ENCODE results near the gene ST6GALNAC6. TPM values are rescaled to one million over a fixed set of nuclear protein-coding genes. Genes with fewer than 3 reads are reported as not detected.

The ST6GALNAC6 gene
- total and polyA plus RNA-seq, 7 experiments from 2014 or later, result 28.3 to 125 (median 86.9) TPM

GRCh38 chr9:127887792-127888191 lies 11.6 kb downstream of the ST6GALNAC6 start:
- ChIA-PET POLR2A (interaction anchor here (1.1 kb wide), 1 partner anchor 9 kb away, joined by 3 read pairs; no protein-coding TSS in a partner anchor), CTCF (interaction anchor here (1.0 kb wide), 1 partner anchor 18 kb away, joined by 3 read pairs; no protein-coding TSS in a partner anchor)
- Histone ChIP-seq H3K27ac (ENCODE audit: low read depth, low read length) (no peak overlapping the region), H3K9me3 (ENCODE audit: control insufficient read depth in 2 of 3, low read length in 3 of 3) (no peaks in the 10 kb centered on the region), H3K27me3 (ENCODE audit: control insufficient read depth in 2 of 2, insufficient read depth in 2 of 2, low read length in 2 of 2) (no peaks in the 10 kb centered on the region), H3K4me1 (ENCODE audit: control insufficient read depth in 2 of 2, insufficient read depth in 2 of 2, low read length in 2 of 2) (no peaks in the 10 kb centered on the region), H3K4me3 (ENCODE audit: low read length) (no peak overlapping the region), H3K36me3 (ENCODE audit: control insufficient read depth in 2 of 3, insufficient read depth in 3 of 3, low read length in 3 of 3) (peaks cover 13 to 78% (median 16%) of the 10 kb centered on the region in 3 experiments)
- no peak for ATAC-seq
- Mint-ChIP-seq H3K27me3 (no peaks in the 10 kb centered on the region), H3K36me3 (peaks cover 12 to 56% (median 17%) of the 10 kb centered on the region in 5 donors), H3K27ac (no peak overlapping the region), H3K4me3 (no peak overlapping the region), H3K9me3 (peaks cover 0 to 4% (median 0%) of the 10 kb centered on the region in 11 donors), H3K4me1 (peaks cover 0 to 20% (median 16%) of the 10 kb centered on the region in 7 donors)
- DNase-seq, result peak in 1 of 9 donors; percentile 7
- intact Hi-C loops (cut with micrococcal nuclease), result no loop called here

- H3K36me3 Mint-ChIP-seq, result peaks cover 7 to 48% (median 8%) of the 10 kb centered on the region in 5 donors
- peak overlapping the region in 1 of 9 donors; percentile 41 for H3K27ac Mint-ChIP-seq
- DNase-seq (peak in 1 of 9 donors; percentile 2), ATAC-seq (no peak)
- H3K27me3 Mint-ChIP-seq, result no peaks in the 10 kb centered on the region
- H3K4me1 Mint-ChIP-seq, result peaks cover 0 to 21% (median 15%) of the 10 kb centered on the region in 7 donors
- H3K9me3 Mint-ChIP-seq, result no peaks in the 10 kb centered on the region
- H3K9me3 ChIP-seq (ENCODE audit: control insufficient read depth in 2 of 3, low read length in 3 of 3), result no peaks in the 10 kb centered on the region
- H3K4me1 ChIP-seq (ENCODE audit: control insufficient read depth in 2 of 2, insufficient read depth in 2 of 2, low read length in 2 of 2), result no peaks in the 10 kb centered on the region
- H3K36me3 ChIP-seq (ENCODE audit: control insufficient read depth in 2 of 3, insufficient read depth in 3 of 3, low read length in 3 of 3), result peaks cover 7 to 67% (median 13%) of the 10 kb centered on the region in 3 experiments
- no peak overlapping the region for H3K4me3 Mint-ChIP-seq
- H3K4me3 ChIP-seq (ENCODE audit: low read length), result no peak overlapping the region
- ChIA-PET POLR2A (interaction anchor here (0.8 kb wide), 1 partner anchor 30 kb away, joined by 3 read pairs; no protein-coding TSS in a partner anchor), CTCF (interaction anchor here (1.0 kb wide), 1 partner anchor 16 kb away, joined by 3 read pairs; no protein-coding TSS in a partner anchor)
- no peak overlapping the region for H3K27ac ChIP-seq (ENCODE audit: low read depth, low read length)
- no peaks in the 10 kb centered on the region for H3K27me3 ChIP-seq (ENCODE audit: control insufficient read depth in 2 of 2, insufficient read depth in 2 of 2, low read length in 2 of 2)
- intact Hi-C loops (cut with micrococcal nuclease), result no loop called here
These were observed 12.9 kb downstream of the ST6GALNAC6 start for GRCh38 chr9:127886401-127886972.

GRCh38 chr9:127885508-127886281 lies 13.7 kb downstream of the ST6GALNAC6 start:
- Histone ChIP-seq H3K27ac (ENCODE audit: low read depth, low read length) (no peak overlapping the region), H3K36me3 (ENCODE audit: control insufficient read depth in 2 of 3, insufficient read depth in 3 of 3, low read length in 3 of 3) (peaks cover 7 to 59% (median 13%) of the 10 kb centered on the region in 3 experiments), H3K9me3 (ENCODE audit: control insufficient read depth in 2 of 3, low read length in 3 of 3) (no peaks in the 10 kb centered on the region), H3K27me3 (ENCODE audit: control insufficient read depth in 2 of 2, insufficient read depth in 2 of 2, low read length in 2 of 2) (no peaks in the 10 kb centered on the region), H3K4me1 (ENCODE audit: control insufficient read depth in 2 of 2, insufficient read depth in 2 of 2, low read length in 2 of 2) (no peaks in the 10 kb centered on the region), H3K4me3 (ENCODE audit: low read length) (no peak overlapping the region)
- H3K36me3 Mint-ChIP-seq, result peaks cover 4 to 40% (median 8%) of the 10 kb centered on the region in 5 donors
- H3K9me3 Mint-ChIP-seq, result no peaks in the 10 kb centered on the region
- ATAC-seq (no peak), DNase-seq (no peak)
- ChIA-PET CTCF (interaction anchor here (1.4 kb wide), 1 partner anchor 25 kb away, joined by 3 read pairs; no protein-coding TSS in a partner anchor), POLR2A (interaction anchor here (1.2 to 1.5 kb wide), 3 partner anchors 16 to 81 kb away, joined by 3 to 6 read pairs (median 5); no protein-coding TSS in a partner anchor)
- no peak overlapping the region for H3K4me3 Mint-ChIP-seq
- intact Hi-C loops (cut with micrococcal nuclease), result no loop called here
- peaks cover 0 to 19% (median 14%) of the 10 kb centered on the region in 7 donors for H3K4me1 Mint-ChIP-seq
- H3K27me3 Mint-ChIP-seq, result no peaks in the 10 kb centered on the region
- peak overlapping the region in 1 of 9 donors; percentile 21 for H3K27ac Mint-ChIP-seq

GRCh38 chr9:127884976-127885490 lies 14.4 kb downstream of the ST6GALNAC6 start:
- intact Hi-C loops (cut with micrococcal nuclease), result loop anchor here in 1 of 2 donors (5.0 kb wide), 1 partner anchor 32 kb away; the partner anchor contains the start of gene ST6GALNAC4
- Mint-ChIP-seq H3K36me3 (peaks cover 2 to 34% (median 5%) of the 10 kb centered on the region in 5 donors), H3K27me3 (no peaks in the 10 kb centered on the region), H3K4me1 (peaks cover 0 to 19% (median 14%) of the 10 kb centered on the region in 7 donors), H3K27ac (peak overlapping the region in 1 of 9 donors; percentile 21), H3K9me3 (no peaks in the 10 kb centered on the region), H3K4me3 (peak overlapping the region in 1 of 10 donors; percentile 22)
- CTCF ChIA-PET, result interaction anchor here (1.1 to 1.4 kb wide), 2 partner anchors 22 to 26 kb away, joined by 3 read pairs; no protein-coding TSS in a partner anchor
- Histone ChIP-seq H3K9me3 (ENCODE audit: control insufficient read depth in 2 of 3, low read length in 3 of 3) (no peaks in the 10 kb centered on the region), H3K27me3 (ENCODE audit: control insufficient read depth in 2 of 2, insufficient read depth in 2 of 2, low read length in 2 of 2) (no peaks in the 10 kb centered on the region), H3K4me3 (ENCODE audit: low read length) (no peak overlapping the region), H3K4me1 (ENCODE audit: control insufficient read depth in 2 of 2, insufficient read depth in 2 of 2, low read length in 2 of 2) (no peaks in the 10 kb centered on the region), H3K27ac (ENCODE audit: low read depth, low read length) (no peak overlapping the region), H3K36me3 (ENCODE audit: control insufficient read depth in 2 of 3, insufficient read depth in 3 of 3, low read length in 3 of 3) (peaks cover 7 to 52% (median 13%) of the 10 kb centered on the region in 3 experiments)
- DNase-seq, result no peak
- ATAC-seq, result no peak
- POLR2A ChIA-PET, result interaction anchor here (0.6 to 1.5 kb wide), 4 partner anchors 15 to 323 kb away, joined by 3 to 6 read pairs (median 4); no protein-coding TSS in a partner anchor

GRCh38 chr9:127884427-127884911 lies 14.9 kb downstream of the ST6GALNAC6 start:
- DNase-seq (peak in 1 of 9 donors; percentile 1), ATAC-seq (peak; percentile 38)
- Mint-ChIP-seq H3K4me1 (peaks cover 0 to 19% (median 14%) of the 10 kb centered on the region in 7 donors), H3K36me3 (peaks cover 0 to 32% (median 4%) of the 10 kb centered on the region in 5 donors), H3K4me3 (peak overlapping the region in 1 of 10 donors; percentile 22), H3K9me3 (no peaks in the 10 kb centered on the region), H3K27me3 (no peaks in the 10 kb centered on the region), H3K27ac (peak overlapping the region in 5 of 9 donors; percentile 40 to 81 (median 52))
- intact Hi-C loops (cut with micrococcal nuclease), result loop anchor here in 1 of 2 donors (5.0 kb wide), 1 partner anchor 33 kb away; the partner anchor contains the start of gene ST6GALNAC4
- H3K4me3 ChIP-seq (ENCODE audit: low read length), result no peak overlapping the region
- no peaks in the 10 kb centered on the region for H3K4me1 ChIP-seq (ENCODE audit: control insufficient read depth in 2 of 2, insufficient read depth in 2 of 2, low read length in 2 of 2)
- no peak overlapping the region for H3K27ac ChIP-seq (ENCODE audit: low read depth, low read length)
- H3K27me3 ChIP-seq (ENCODE audit: control insufficient read depth in 2 of 2, insufficient read depth in 2 of 2, low read length in 2 of 2), result no peaks in the 10 kb centered on the region
- H3K9me3 ChIP-seq (ENCODE audit: control insufficient read depth in 2 of 3, low read length in 3 of 3), result no peaks in the 10 kb centered on the region
- POLR2A ChIA-PET, result interaction anchor here (0.6 kb wide), 1 partner anchor 324 kb away, joined by 3 read pairs; no protein-coding TSS in a partner anchor
- peaks cover 7 to 48% (median 13%) of the 10 kb centered on the region in 3 experiments for H3K36me3 ChIP-seq (ENCODE audit: control insufficient read depth in 2 of 3, insufficient read depth in 3 of 3, low read length in 3 of 3)
- CTCF ChIA-PET, result interaction anchor here (1.1 to 1.4 kb wide), 2 partner anchors 22 to 26 kb away, joined by 3 read pairs; no protein-coding TSS in a partner anchor

- Mint-ChIP-seq H3K36me3 (peaks cover 1 to 34% (median 4%) of the 10 kb centered on the region in 5 donors), H3K9me3 (no peaks in the 10 kb centered on the region), H3K4me1 (peaks cover 0 to 20% (median 14%) of the 10 kb centered on the region in 7 donors), H3K27ac (peak overlapping the region in 6 of 9 donors; percentile 4 to 82 (median 58)), H3K27me3 (no peaks in the 10 kb centered on the region), H3K4me3 (no peak overlapping the region)
- ChIA-PET POLR2A (no interaction called here), CTCF (interaction anchor here (1.1 kb wide), 1 partner anchor 23 kb away, joined by 3 read pairs; no protein-coding TSS in a partner anchor)
- H3K36me3 ChIP-seq (ENCODE audit: control insufficient read depth in 2 of 3, insufficient read depth in 3 of 3, low read length in 3 of 3), result peaks cover 7 to 44% (median 13%) of the 10 kb centered on the region in 3 experiments
- no peaks in the 10 kb centered on the region for H3K9me3 ChIP-seq (ENCODE audit: control insufficient read depth in 2 of 3, low read length in 3 of 3)
- no peak for ATAC-seq
- no peaks in the 10 kb centered on the region for H3K4me1 ChIP-seq (ENCODE audit: control insufficient read depth in 2 of 2, insufficient read depth in 2 of 2, low read length in 2 of 2)
- no peak overlapping the region for H3K27ac ChIP-seq (ENCODE audit: low read depth, low read length)
- no peak overlapping the region for H3K4me3 ChIP-seq (ENCODE audit: low read length)
- intact Hi-C loops (cut with micrococcal nuclease), result loop anchor here in 1 of 2 donors (5.0 kb wide), 1 partner anchor 33 kb away; the partner anchor contains the start of gene ST6GALNAC4
- H3K27me3 ChIP-seq (ENCODE audit: control insufficient read depth in 2 of 2, insufficient read depth in 2 of 2, low read length in 2 of 2), result no peaks in the 10 kb centered on the region
- no peak for DNase-seq
These were observed 15.4 kb downstream of the ST6GALNAC6 start for GRCh38 chr9:127883959-127884358.

All from naive thymus-derived CD4-positive, alpha-beta T cell (primary cell).